ENCODE measurements around the gene TTLL13. TPM values are rescaled to one million over a fixed set of nuclear protein-coding genes. Genes with fewer than 3 reads are reported as not detected.

The TTLL13 gene
- total RNA-seq, 1 donor from 2014 or later, result 0.69 TPM

DNA sequence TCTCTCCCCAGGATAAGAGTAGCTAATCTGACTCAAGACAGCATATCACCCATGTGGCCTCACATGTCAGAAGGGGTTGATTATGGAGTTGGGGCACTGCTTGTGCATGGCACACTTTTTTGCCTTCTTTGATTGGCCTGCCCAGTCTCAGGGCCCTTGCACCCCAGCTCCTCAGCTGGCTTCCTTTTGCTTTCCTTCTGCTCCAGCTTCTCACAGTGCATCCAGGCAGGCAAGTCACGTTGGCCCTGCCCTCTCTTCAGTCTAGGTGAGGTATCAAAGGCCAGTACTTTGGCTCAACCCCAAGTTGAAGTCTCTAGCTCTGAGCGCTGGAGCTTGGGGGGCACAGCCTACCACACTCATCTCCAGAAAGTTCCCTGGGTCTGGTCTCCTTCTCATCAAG lies 58.3 kb downstream of the TTLL13 start:
- DNase-seq (ENCODE audit: low spot score, unreplicated experiment), result no peak
- peaks cover 1% of the 10 kb centered on the region for H3K4me1 Mint-ChIP-seq (ENCODE audit: low read depth)
- no peaks in the 10 kb centered on the region for H3K36me3 Mint-ChIP-seq (ENCODE audit: insufficient read depth)
- H3K4me3 Mint-ChIP-seq (ENCODE audit: low read depth), result no peak overlapping the region
- H3K27ac Mint-ChIP-seq, result no peak overlapping the region
- TF ChIP-seq, protein P1, sequence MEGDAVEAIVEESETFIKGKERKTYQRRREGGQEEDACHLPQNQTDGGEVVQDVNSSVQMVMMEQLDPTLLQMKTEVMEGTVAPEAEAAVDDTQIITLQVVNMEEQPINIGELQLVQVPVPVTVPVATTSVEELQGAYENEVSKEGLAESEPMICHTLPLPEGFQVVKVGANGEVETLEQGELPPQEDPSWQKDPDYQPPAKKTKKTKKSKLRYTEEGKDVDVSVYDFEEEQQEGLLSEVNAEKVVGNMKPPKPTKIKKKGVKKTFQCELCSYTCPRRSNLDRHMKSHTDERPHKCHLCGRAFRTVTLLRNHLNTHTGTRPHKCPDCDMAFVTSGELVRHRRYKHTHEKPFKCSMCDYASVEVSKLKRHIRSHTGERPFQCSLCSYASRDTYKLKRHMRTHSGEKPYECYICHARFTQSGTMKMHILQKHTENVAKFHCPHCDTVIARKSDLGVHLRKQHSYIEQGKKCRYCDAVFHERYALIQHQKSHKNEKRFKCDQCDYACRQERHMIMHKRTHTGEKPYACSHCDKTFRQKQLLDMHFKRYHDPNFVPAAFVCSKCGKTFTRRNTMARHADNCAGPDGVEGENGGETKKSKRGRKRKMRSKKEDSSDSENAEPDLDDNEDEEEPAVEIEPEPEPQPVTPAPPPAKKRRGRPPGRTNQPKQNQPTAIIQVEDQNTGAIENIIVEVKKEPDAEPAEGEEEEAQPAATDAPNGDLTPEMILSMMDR (IDR thresholded peaks at IDR 0.05; ENCODE audit: unreplicated experiment), result no peak
- no peaks in the 10 kb centered on the region for H3K9me3 Mint-ChIP-seq (ENCODE audit: low read depth)
- no peaks in the 10 kb centered on the region for H3K27me3 Mint-ChIP-seq

GRCh38 chr15:90309020-90309419 lies 59.7 kb downstream of the TTLL13 start:
- TF ChIP-seq, protein P1 (IDR thresholded peaks at IDR 0.05; ENCODE audit: unreplicated experiment), result no peak
- Mint-ChIP-seq H3K27ac (no peak overlapping the region), H3K36me3 (ENCODE audit: insufficient read depth) (no peaks in the 10 kb centered on the region), H3K27me3 (no peaks in the 10 kb centered on the region), H3K4me1 (ENCODE audit: low read depth) (peaks cover 1% of the 10 kb centered on the region), H3K4me3 (ENCODE audit: low read depth) (no peak overlapping the region), H3K9me3 (ENCODE audit: low read depth) (no peaks in the 10 kb centered on the region)
- DNase-seq (ENCODE audit: low spot score, unreplicated experiment), result no peak

Other genes starting within 250 kb of the TTLL13 start
- 69.3 and 70.0 TPM in 2 replicates for gene ZNF710, start 248.2 kb upstream of the TTLL13 start, total RNA-seq
- 149 and 164 TPM in 2 replicates for gene IDH2, start 147.1 kb upstream of the TTLL13 start, total RNA-seq
- gene SEMA4B, start 48.2 kb upstream of the TTLL13 start, total RNA-seq, result 36.4 and 41.9 TPM in 2 replicates
- gene CIB1, start 15.6 kb upstream of the TTLL13 start, total RNA-seq, result 28.3 and 30.3 TPM in 2 replicates
- gene GDPGP1, start 15.3 kb upstream of the TTLL13 start, total RNA-seq, result 7.8 and 8.6 TPM in 2 replicates
- gene NGRN, start 16.1 kb downstream of the TTLL13 start, total RNA-seq, result 110 and 121 TPM in 2 replicates
- gene ZNF774, start 102.7 kb downstream of the TTLL13 start, total RNA-seq, result 9.5 and 13.8 TPM in 2 replicates
- gene IQGAP1, start 138.7 kb downstream of the TTLL13 start, total RNA-seq, result 141 and 142 TPM in 2 replicates

All from progenitor cell of endocrine pancreas (in vitro differentiated cells).